ENCODE results near the gene MSX2. TPM values are rescaled to one million over a fixed set of nuclear protein-coding genes. Genes with fewer than 3 reads are reported as not detected.

The MSX2 gene
- total RNA-seq, 1 donor from 2014 or later, result 0.27 TPM

DNA sequence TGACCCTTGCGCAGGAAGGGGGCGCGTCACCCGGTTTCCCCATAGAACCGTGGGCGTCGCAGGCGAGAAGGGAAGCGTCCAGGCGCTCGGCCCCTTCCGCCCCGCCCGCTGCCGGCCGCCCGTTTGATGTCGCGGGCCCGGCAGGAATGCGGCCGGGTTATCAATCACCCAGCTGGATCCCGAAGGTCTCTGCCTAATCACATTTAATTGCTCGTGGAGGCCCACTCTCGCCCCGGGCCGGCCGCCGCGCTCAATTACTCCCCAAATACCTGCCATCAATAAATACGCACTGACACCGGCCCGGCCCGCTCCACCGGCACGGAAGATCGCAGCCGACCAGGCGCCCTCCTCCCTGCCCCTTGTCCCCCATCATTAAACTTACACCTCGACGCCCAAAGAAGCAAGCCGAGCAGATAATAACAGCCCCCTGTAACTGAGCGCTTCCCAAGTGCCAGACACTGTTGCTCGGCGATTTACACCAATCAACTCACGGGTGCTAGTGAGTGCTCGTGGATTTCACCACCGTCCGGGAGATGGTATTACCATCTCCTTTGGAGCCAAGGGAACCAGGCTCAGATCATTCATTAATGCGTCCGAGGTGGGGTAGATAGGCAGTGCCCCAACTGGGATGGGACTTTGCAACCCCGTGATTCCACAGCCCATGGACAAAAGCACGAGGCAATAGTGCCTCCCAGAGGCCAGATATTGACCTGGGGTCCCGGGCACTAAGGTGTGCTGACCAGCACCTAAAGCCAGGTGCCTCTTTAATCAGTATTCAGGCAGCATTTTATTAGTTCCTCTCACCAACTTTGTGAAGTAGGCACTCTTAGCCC lies 11.3 kb downstream of the MSX2 start:
- H3K4me1 ChIP-seq, result peaks cover 10% of the 10 kb centered on the region
- no peak overlapping the region for H3K27ac ChIP-seq
- H3K36me3 ChIP-seq, result no peaks in the 10 kb centered on the region
- ATAC-seq (peak; percentile 57 to 69), DNase-seq (no peak)
- peaks cover 73% of the 10 kb centered on the region for H3K27me3 ChIP-seq (ENCODE audit: low read depth)
- H3K4me3 ChIP-seq, result no peak overlapping the region
- no peaks in the 10 kb centered on the region for H3K9me3 ChIP-seq
- intact Hi-C loops (cut with DNase I), result no loop called here
- TF ChIP-seq, protein P1, sequence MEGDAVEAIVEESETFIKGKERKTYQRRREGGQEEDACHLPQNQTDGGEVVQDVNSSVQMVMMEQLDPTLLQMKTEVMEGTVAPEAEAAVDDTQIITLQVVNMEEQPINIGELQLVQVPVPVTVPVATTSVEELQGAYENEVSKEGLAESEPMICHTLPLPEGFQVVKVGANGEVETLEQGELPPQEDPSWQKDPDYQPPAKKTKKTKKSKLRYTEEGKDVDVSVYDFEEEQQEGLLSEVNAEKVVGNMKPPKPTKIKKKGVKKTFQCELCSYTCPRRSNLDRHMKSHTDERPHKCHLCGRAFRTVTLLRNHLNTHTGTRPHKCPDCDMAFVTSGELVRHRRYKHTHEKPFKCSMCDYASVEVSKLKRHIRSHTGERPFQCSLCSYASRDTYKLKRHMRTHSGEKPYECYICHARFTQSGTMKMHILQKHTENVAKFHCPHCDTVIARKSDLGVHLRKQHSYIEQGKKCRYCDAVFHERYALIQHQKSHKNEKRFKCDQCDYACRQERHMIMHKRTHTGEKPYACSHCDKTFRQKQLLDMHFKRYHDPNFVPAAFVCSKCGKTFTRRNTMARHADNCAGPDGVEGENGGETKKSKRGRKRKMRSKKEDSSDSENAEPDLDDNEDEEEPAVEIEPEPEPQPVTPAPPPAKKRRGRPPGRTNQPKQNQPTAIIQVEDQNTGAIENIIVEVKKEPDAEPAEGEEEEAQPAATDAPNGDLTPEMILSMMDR (IDR thresholded peaks at IDR 0.05), result peak; percentile 39

DNA sequence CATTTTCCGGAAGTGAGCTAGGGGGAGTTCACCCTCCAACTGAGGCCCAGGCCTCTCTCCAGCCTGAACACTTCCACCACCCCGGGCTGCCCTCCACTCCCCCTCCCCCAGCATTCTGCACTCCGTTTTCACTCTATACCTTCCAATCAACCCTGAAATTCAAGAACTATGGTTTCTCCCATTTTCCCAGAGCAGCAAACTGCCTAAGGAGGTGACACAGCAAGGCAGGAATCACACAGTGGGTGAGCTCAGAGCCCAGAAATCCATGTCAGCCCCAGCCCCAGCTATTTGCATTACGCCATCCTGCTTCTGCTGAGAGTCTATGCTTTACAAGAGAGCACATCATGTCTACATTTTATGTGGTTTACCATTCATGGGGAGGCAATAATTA lies 11.9 kb downstream of the MSX2 start:
- Histone ChIP-seq H3K9me3 (no peaks in the 10 kb centered on the region), H3K27ac (no peak overlapping the region), H3K4me3 (no peak overlapping the region), H3K27me3 (ENCODE audit: low read depth) (peaks cover 71% of the 10 kb centered on the region), H3K36me3 (no peaks in the 10 kb centered on the region), H3K4me1 (peaks cover 10% of the 10 kb centered on the region)
- TF ChIP-seq, protein P1 (IDR thresholded peaks at IDR 0.05), result no peak
- DNase-seq (no peak), ATAC-seq (no peak)
- intact Hi-C loops (cut with DNase I), result no loop called here

DNA sequence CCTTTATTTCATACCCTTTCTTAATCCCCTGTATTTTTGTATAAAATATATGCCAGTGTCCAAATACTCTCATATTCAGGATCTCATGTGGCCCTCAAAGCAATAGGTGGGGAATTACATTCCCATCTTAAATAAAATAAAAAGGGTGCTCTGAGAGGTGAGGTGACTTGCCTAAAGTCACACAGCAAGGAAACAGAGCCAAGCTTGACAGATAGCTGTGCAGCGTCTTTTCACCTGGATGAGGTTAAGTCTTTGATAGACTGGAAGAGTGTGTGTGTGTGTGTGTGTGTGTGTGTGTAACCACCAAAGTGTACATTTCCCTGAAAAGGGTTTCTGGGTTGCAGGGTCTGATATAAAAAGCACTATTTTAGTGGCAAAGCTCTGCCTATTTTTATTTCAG lies 12.4 kb downstream of the MSX2 start:
- H3K9me3 ChIP-seq, result no peaks in the 10 kb centered on the region
- no peaks in the 10 kb centered on the region for H3K36me3 ChIP-seq
- intact Hi-C loops (cut with DNase I), result no loop called here
- peaks cover 10% of the 10 kb centered on the region for H3K4me1 ChIP-seq
- no peak overlapping the region for H3K4me3 ChIP-seq
- DNase-seq (no peak), ATAC-seq (no peak)
- no peak overlapping the region for H3K27ac ChIP-seq
- TF ChIP-seq, protein P1 (IDR thresholded peaks at IDR 0.05), result no peak
- H3K27me3 ChIP-seq (ENCODE audit: low read depth), result peaks cover 66% of the 10 kb centered on the region

GRCh38 chr5:174737330-174737729 lies 12.9 kb downstream of the MSX2 start:
- H3K4me1 ChIP-seq, result peaks cover 10% of the 10 kb centered on the region
- ATAC-seq (no peak), DNase-seq (no peak)
- TF ChIP-seq, protein P1 (IDR thresholded peaks at IDR 0.05), result no peak
- H3K27me3 ChIP-seq (ENCODE audit: low read depth), result peaks cover 61% of the 10 kb centered on the region
- H3K27ac ChIP-seq, result no peak overlapping the region
- H3K9me3 ChIP-seq, result no peaks in the 10 kb centered on the region
- no peak overlapping the region for H3K4me3 ChIP-seq
- intact Hi-C loops (cut with DNase I), result no loop called here
- no peaks in the 10 kb centered on the region for H3K36me3 ChIP-seq

DNA sequence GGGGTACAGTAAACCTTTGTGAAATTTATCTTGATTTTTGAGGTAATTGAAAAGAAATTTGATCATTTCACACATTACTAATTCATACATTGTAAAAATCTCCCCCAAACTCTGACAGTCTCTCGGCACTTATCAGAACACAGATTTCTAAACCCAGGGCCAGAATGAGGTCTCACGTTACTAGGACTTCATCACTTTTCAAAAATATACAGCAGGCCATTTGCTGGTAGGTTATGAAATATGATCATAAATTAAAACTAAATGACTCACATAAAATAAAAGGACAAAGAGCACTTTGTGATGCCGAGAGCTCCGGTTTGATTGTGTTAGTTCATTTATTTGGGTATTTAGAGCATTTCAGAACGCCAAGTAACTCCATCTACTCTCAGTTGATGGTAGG lies 17.0 kb downstream of the MSX2 start:
- no peak overlapping the region for H3K27ac ChIP-seq
- intact Hi-C loops (cut with DNase I), result no loop called here
- TF ChIP-seq, protein P1 (IDR thresholded peaks at IDR 0.05), result no peak
- peaks cover 37% of the 10 kb centered on the region for H3K27me3 ChIP-seq (ENCODE audit: low read depth)
- DNase-seq (no peak), ATAC-seq (no peak)
- no peak overlapping the region for H3K4me3 ChIP-seq
- no peaks in the 10 kb centered on the region for H3K9me3 ChIP-seq
- no peaks in the 10 kb centered on the region for H3K36me3 ChIP-seq
- no peaks in the 10 kb centered on the region for H3K4me1 ChIP-seq
